Vagina (tissue), 2 donors: ENCODE data around the gene BRPF1. TPM values are rescaled to one million over a fixed set of nuclear protein-coding genes. Genes with fewer than 3 reads are reported as not detected.

Experiments
- DNase-seq, 2 donors: peaks; one replicate each; pipeline ENCODE4 v3.0.0-alpha.2; 2017; ENCODE audit errors: extremely low spot score in 2 of 2
- H3K27ac ChIP-seq: fragments of 200-600 bp; sonication (generic); one replicate; pipeline ENCODE4 v1.5.1; 2019
- H3K27me3 ChIP-seq: fragments of 200-600 bp; sonication (generic); one replicate; pipeline ENCODE4 v1.5.1; 2019
- H3K36me3 ChIP-seq, 2 donors: fragments of 200-600 bp; sonication (generic); one replicate each; pipeline ENCODE4 v1.5.1; 2017 to 2019
- H3K4me1 ChIP-seq: fragments of 200-600 bp; sonication (generic); one replicate; pipeline ENCODE4 v1.5.1; 2019
- H3K4me3 ChIP-seq, 2 donors: fragments of 200-600 bp; sonication (generic); 1 replicate in 1 of 2; 2 replicates in 1 of 2; pipeline ENCODE4 v1.5.1; 2016 to 2019
- H3K9me3 ChIP-seq: fragments of 200-600 bp; sonication (generic); one replicate; pipeline ENCODE4 v1.5.1; 2019
- CTCF ChIP-seq, 3 experiments: fragments of 450-650 bp in 2 of 3; fragments of 200-600 bp in 1 of 3; sonication (generic) in 1 of 3; IDR thresholded peaks; one replicate each; pipeline ENCODE4 v1.5.1; 2017 to 2019; ENCODE audit warnings: antibody characterized with exemption in 3 of 3, mild to moderate bottlenecking in 2 of 3, moderate library complexity in 2 of 3
- POLR2A ChIP-seq, 2 donors: fragments of 450-650 bp; IDR thresholded peaks; one replicate each; pipeline ENCODE4 v1.6.1; 2017; ENCODE audit warnings: antibody characterized with exemption in 2 of 2, mild to moderate bottlenecking in 2 of 2, moderate library complexity in 2 of 2
- POLR2AphosphoS5 ChIP-seq, 2 donors: sonication (generic); formaldehyde crosslinking; IDR thresholded peaks; one replicate each; pipeline ENCODE4 v1.9.0; 2017; ENCODE audit warnings: antibody characterized with exemption in 2 of 2, mild to moderate bottlenecking in 2 of 2, low read depth in 1 of 2; ENCODE audit not compliant: insufficient read depth in 1 of 2
- intact Hi-C: fragments of 100-400 bp; cut with DNase I; formaldehyde crosslinking; loops from one replicate; pipeline ENCODE4 v1.15.1; 2023
- total RNA-seq: library from RNA; depleted of rRNA; stranded (reverse); fragments of >200 nt; gene quantifications from one replicate; pipeline ENCODE4 v1.2.3, GENCODE V29; 2016

Gene BRPF1
- total RNA-seq, 1 donor from 2014 or later = 16.9 TPM

GRCh38 chr3:9782770-9783169 lies 51.2 kb downstream of the BRPF1 start:
- H3K36me3 ChIP-seq = peaks cover 2 to 38% of the 10 kb centered on the region in 2 donors
- intact Hi-C loops = no loop called here
- no peaks in the 10 kb centered on the region for H3K9me3 ChIP-seq
- TF ChIP-seq POLR2AphosphoS5 (IDR thresholded peaks at IDR 0.05; ENCODE audit: insufficient read depth in 1 of 2, low read depth in 1 of 2) = no peak
- no peak for TF ChIP-seq CTCF (IDR thresholded peaks at IDR 0.05)
- TF ChIP-seq POLR2A (IDR thresholded peaks at IDR 0.05) = no peak
- no peaks in the 10 kb centered on the region for H3K27me3 ChIP-seq
- H3K27ac ChIP-seq = no peak overlapping the region
- H3K4me1 ChIP-seq = no peaks in the 10 kb centered on the region
- H3K4me3 ChIP-seq = no peak overlapping the region
- DNase-seq = no peak

- H3K27me3 ChIP-seq = no peaks in the 10 kb centered on the region
- intact Hi-C loops = no loop called here
- TF ChIP-seq POLR2AphosphoS5 (IDR thresholded peaks at IDR 0.05; ENCODE audit: insufficient read depth in 1 of 2, low read depth in 1 of 2) = no peak
- TF ChIP-seq CTCF (IDR thresholded peaks at IDR 0.05) = no peak
- no peak for TF ChIP-seq POLR2A (IDR thresholded peaks at IDR 0.05)
- H3K36me3 ChIP-seq = peaks cover 2 to 46% of the 10 kb centered on the region in 2 donors
- H3K9me3 ChIP-seq = no peaks in the 10 kb centered on the region
- no peaks in the 10 kb centered on the region for H3K4me1 ChIP-seq
- H3K27ac ChIP-seq = no peak overlapping the region
- H3K4me3 ChIP-seq = no peak overlapping the region
- DNase-seq = no peak
Measured at GRCh38 chr3:9783954-9784353, 52.4 kb downstream of the BRPF1 start.

DNA sequence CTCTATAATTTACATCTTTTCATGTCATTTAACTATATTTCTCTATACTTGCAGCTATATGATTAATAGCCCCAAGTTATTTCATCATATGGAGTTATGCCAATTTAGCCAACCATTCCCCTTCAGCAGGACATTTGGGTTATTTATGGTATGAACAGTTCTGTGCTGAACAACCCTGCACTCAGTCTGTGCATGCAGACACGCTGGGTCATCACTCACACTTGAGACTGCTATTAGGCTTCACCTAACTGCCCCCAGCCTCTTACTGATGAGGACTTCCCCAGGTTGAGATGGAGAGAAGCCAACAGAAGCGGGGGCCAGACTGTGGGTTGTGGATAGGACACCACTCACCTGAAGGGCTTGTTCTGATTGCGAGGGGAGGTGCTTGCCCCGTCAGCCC lies 53.4 kb downstream of the BRPF1 start:
- Histone ChIP-seq H3K36me3 (peaks cover 2 to 55% of the 10 kb centered on the region in 2 donors), H3K27ac (no peak overlapping the region), H3K4me3 (no peak overlapping the region), H3K9me3 (no peaks in the 10 kb centered on the region), H3K4me1 (no peaks in the 10 kb centered on the region), H3K27me3 (no peaks in the 10 kb centered on the region)
- intact Hi-C loops = no loop called here
- DNase-seq = no peak
- no peak for TF ChIP-seq POLR2AphosphoS5 (IDR thresholded peaks at IDR 0.05; ENCODE audit: insufficient read depth in 1 of 2, low read depth in 1 of 2)
- no peak for TF ChIP-seq CTCF (IDR thresholded peaks at IDR 0.05)
- TF ChIP-seq POLR2A (IDR thresholded peaks at IDR 0.05) = no peak

DNA sequence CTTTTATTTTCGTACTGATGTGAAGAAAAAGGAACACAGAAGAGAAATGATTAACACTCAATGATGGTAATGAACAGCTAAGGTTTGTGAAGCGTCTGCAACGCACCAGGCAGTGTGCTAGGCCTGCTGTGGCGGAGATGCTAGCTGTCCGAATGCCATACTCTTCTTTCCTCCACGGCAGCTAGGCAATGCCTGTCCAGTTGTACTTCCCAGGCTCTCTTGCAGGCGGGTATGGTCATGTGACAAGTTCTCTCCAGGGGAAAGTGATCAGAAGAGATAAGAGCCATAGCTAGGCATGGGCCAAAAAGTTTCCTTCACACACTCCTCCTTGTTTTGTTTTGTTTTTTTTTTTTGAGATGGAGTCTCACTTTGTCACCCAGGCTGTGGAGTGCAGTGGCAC lies 54.1 kb downstream of the BRPF1 start:
- no peak overlapping the region for H3K4me3 ChIP-seq
- H3K27me3 ChIP-seq = no peaks in the 10 kb centered on the region
- intact Hi-C loops = no loop called here
- no peak for TF ChIP-seq POLR2AphosphoS5 (IDR thresholded peaks at IDR 0.05; ENCODE audit: insufficient read depth in 1 of 2, low read depth in 1 of 2)
- TF ChIP-seq POLR2A (IDR thresholded peaks at IDR 0.05) = no peak
- TF ChIP-seq CTCF (IDR thresholded peaks at IDR 0.05) = no peak
- H3K4me1 ChIP-seq = peaks cover 3% of the 10 kb centered on the region
- no peaks in the 10 kb centered on the region for H3K9me3 ChIP-seq
- H3K27ac ChIP-seq = no peak overlapping the region
- H3K36me3 ChIP-seq = peaks cover 2 to 55% of the 10 kb centered on the region in 2 donors
- no peak for DNase-seq

- no peak for TF ChIP-seq POLR2AphosphoS5 (IDR thresholded peaks at IDR 0.05; ENCODE audit: insufficient read depth in 1 of 2, low read depth in 1 of 2)
- intact Hi-C loops = no loop called here
- Histone ChIP-seq H3K27ac (no peak overlapping the region), H3K36me3 (peaks cover 2 to 55% of the 10 kb centered on the region in 2 donors), H3K4me1 (peaks cover 10% of the 10 kb centered on the region), H3K27me3 (no peaks in the 10 kb centered on the region), H3K9me3 (no peaks in the 10 kb centered on the region), H3K4me3 (no peak overlapping the region)
- DNase-seq = no peak
Measured at GRCh38 chr3:9786209-9786739, 54.7 kb downstream of the BRPF1 start.
